Keratinocyte (primary cell): Measurements from ENCODE around the gene E2F6. TPM values are rescaled to one million over a fixed set of nuclear protein-coding genes. Genes with fewer than 3 reads are reported as not detected.

Experiments
- DNase-seq: peaks from one replicate; pipeline ENCODE4 v3.0.0-alpha.2; 2011; ENCODE audit warnings: low read depth, missing footprints, low spot score
- FAIRE-seq: peaks from 2 replicates; lab custom pipeline; 2011; peaks lifted over from hg19 to GRCh38; lab: Jason Lieb, UNC
- H2AFZ ChIP-seq: 2 replicates; pipeline ENCODE4 v1.6.0; 2012; ENCODE audit warnings: low read length, control low read depth, inconsistent platforms; ENCODE audit not compliant: control insufficient read depth
- H3K27ac ChIP-seq: 2 replicates; pipeline ENCODE4 v1.5.1; 2011; ENCODE audit warnings: low read length; ENCODE audit not compliant: control insufficient read depth, insufficient read depth
- H3K27me3 ChIP-seq: 3 replicates; pipeline ENCODE4 v1.6.0; 2011; ENCODE audit warnings: low read length; ENCODE audit not compliant: control insufficient read depth, insufficient read depth; ENCODE audit errors: extremely low read depth
- H3K36me3 ChIP-seq, 2 experiments: 2 replicates in 1 of 2; 3 replicates in 1 of 2; pipeline ENCODE4 v1.5.1; 2011; ENCODE audit warnings: low read length in 2 of 2, mild to moderate bottlenecking in 1 of 2; ENCODE audit not compliant: control insufficient read depth in 2 of 2, insufficient read depth in 2 of 2; ENCODE audit errors: extremely low read depth in 1 of 2
- H3K4me1 ChIP-seq: 3 replicates; pipeline ENCODE4 v1.5.1; 2011; ENCODE audit warnings: low read length; ENCODE audit not compliant: control insufficient read depth, insufficient read depth; ENCODE audit errors: extremely low read depth
- H3K4me2 ChIP-seq: 3 replicates; pipeline ENCODE4 v1.6.0; 2011; ENCODE audit warnings: low read depth, low read length; ENCODE audit not compliant: control insufficient read depth, insufficient read depth; ENCODE audit errors: extremely low read depth
- H3K4me3 ChIP-seq, 3 experiments: fragments of 200-600 bp in 1 of 3; sonication (generic) in 1 of 3; 2 replicates in 2 of 3; 3 replicates in 1 of 3; pipeline ENCODE4 v1.5.1; 2011 to 2016; ENCODE audit warnings: low read length in 3 of 3, mild to moderate bottlenecking in 3 of 3, control low read depth in 2 of 3, inconsistent platforms in 1 of 3, low read depth in 1 of 3, mixed read lengths in 1 of 3, mixed run types in 1 of 3, moderate library complexity in 1 of 3; ENCODE audit not compliant: control insufficient read depth in 2 of 3, insufficient read depth in 2 of 3; ENCODE audit errors: extremely low read depth in 1 of 3
- H3K79me2 ChIP-seq: 2 replicates; pipeline ENCODE4 v1.6.0; 2012; ENCODE audit warnings: low read length; ENCODE audit not compliant: control insufficient read depth, insufficient read depth
- H3K9ac ChIP-seq: 3 replicates; pipeline ENCODE4 v1.6.0; 2011; ENCODE audit warnings: low read length; ENCODE audit not compliant: control insufficient read depth, insufficient read depth; ENCODE audit errors: extremely low read depth
- H3K9me1 ChIP-seq: 3 replicates; pipeline ENCODE4 v1.6.0; 2011; ENCODE audit warnings: low read length; ENCODE audit not compliant: control insufficient read depth, insufficient read depth; ENCODE audit errors: extremely low read depth
- H3K9me3 ChIP-seq: 2 replicates; pipeline ENCODE4 v1.5.1; 2012; ENCODE audit warnings: low read depth, low read length; ENCODE audit not compliant: control insufficient read depth
- H4K20me1 ChIP-seq: 3 replicates; pipeline ENCODE4 v1.6.0; 2011; ENCODE audit warnings: low read length; ENCODE audit not compliant: control insufficient read depth, insufficient read depth; ENCODE audit errors: extremely low read depth
- EZH2 ChIP-seq: IDR thresholded peaks from one replicate; pipeline ENCODE4 v1.6.1; 2012; ENCODE audit warnings: inconsistent platforms, mild to moderate bottlenecking, low read length, moderate library complexity
- dilution Hi-C: fragments of 300-500 bp; cut with MboI; formaldehyde crosslinking; loops from one replicate; pipeline ENCODE4 v1.7.0; 2020; ENCODE audit warnings: low sequenced_read_pairs; ENCODE audit not compliant: extremely low pct_ligation_motif_present
- polyA plus RNA-seq, 5 experiments: library from polyadenylated mRNA; depleted of rRNA in 3 of 5; stranded (reverse) in 3 of 5; stranded (forward) in 1 of 5; unstranded in 1 of 5; fragments of >200 nt; gene quantifications; 1 replicate in 1 of 5; 2 replicates in 3 of 5; 3 replicates in 1 of 5; pipeline versions ENCODE4 v1.2.1 to v1.2.3, GENCODE V29; 2011 to 2012; ENCODE audit warnings: missing spikeins in 2 of 5, low read depth in 1 of 5, low replicate concordance in 1 of 5
- TF ChIP-seq, protein P1 (sequence below), 3 experiments: IDR thresholded peaks in 1 of 3; conservative IDR thresholded peaks in 1 of 3; optimal IDR thresholded peaks in 1 of 3; 2 replicates in 2 of 3; 3 replicates in 1 of 3; pipeline versions ENCODE3 to v1.5.1; 2011; ENCODE audit warnings: low read length in 3 of 3, mild to moderate bottlenecking in 3 of 3, moderate library complexity in 2 of 3, control low read depth in 1 of 3, inconsistent platforms in 1 of 3; ENCODE audit not compliant: insufficient read depth in 2 of 3; ENCODE audit errors: extremely low read depth in 1 of 3

The E2F6 gene
- polyA plus RNA-seq, 1 donor (not counting 4 experiments of a cell fraction or from before 2014, with no cell fraction given): 13.8 TPM

DNA sequence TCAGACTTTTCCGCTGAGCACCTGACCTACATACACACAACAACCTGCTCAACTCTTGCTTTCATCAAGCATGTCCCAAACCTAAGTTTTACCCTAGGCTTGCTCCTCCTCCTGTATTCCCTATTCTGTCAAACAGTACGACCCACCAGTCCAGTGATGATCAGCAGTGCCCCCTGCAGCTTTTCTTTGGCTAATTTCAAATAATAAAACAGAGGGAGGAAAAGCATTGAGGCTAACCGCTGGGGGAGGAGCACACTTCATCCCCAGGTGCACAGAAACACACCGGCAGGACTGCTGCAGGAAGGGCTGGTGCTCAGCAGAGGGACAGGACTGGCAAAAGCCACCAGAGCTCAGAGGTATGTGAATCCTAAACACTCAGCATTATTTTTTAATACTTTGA is 21.2 kb downstream of the E2F6 start:
- Histone ChIP-seq H3K79me2 (no peaks in the 10 kb centered on the region), H4K20me1 (no peaks in the 10 kb centered on the region), H3K27ac (no peak overlapping the region), H3K9me3 (no peaks in the 10 kb centered on the region), H3K4me1 (no peaks in the 10 kb centered on the region), H3K9ac (no peak overlapping the region), H3K9me1 (no peaks in the 10 kb centered on the region), H3K4me2 (no peak overlapping the region), H3K4me3 (no peak overlapping the region), H3K36me3 (peaks cover 7 to 26% of the 10 kb centered on the region in 2 experiments), H2AFZ (no peak overlapping the region), H3K27me3 (no peaks in the 10 kb centered on the region)
- DNase-seq (no peak), FAIRE-seq (no peak)
- TF ChIP-seq, protein P1, sequence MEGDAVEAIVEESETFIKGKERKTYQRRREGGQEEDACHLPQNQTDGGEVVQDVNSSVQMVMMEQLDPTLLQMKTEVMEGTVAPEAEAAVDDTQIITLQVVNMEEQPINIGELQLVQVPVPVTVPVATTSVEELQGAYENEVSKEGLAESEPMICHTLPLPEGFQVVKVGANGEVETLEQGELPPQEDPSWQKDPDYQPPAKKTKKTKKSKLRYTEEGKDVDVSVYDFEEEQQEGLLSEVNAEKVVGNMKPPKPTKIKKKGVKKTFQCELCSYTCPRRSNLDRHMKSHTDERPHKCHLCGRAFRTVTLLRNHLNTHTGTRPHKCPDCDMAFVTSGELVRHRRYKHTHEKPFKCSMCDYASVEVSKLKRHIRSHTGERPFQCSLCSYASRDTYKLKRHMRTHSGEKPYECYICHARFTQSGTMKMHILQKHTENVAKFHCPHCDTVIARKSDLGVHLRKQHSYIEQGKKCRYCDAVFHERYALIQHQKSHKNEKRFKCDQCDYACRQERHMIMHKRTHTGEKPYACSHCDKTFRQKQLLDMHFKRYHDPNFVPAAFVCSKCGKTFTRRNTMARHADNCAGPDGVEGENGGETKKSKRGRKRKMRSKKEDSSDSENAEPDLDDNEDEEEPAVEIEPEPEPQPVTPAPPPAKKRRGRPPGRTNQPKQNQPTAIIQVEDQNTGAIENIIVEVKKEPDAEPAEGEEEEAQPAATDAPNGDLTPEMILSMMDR (optimal IDR thresholded peaks at IDR 0.05 in 1 of 3, IDR thresholded peaks at IDR 0.05 in 1 of 3, conservative IDR thresholded peaks at IDR 0.05 in 1 of 3; ENCODE audit: extremely low read depth in 1 of 3, insufficient read depth in 2 of 3, low read length in 3 of 3): no peak
- no peak for TF ChIP-seq EZH2
- dilution Hi-C loops: no loop called here

DNA sequence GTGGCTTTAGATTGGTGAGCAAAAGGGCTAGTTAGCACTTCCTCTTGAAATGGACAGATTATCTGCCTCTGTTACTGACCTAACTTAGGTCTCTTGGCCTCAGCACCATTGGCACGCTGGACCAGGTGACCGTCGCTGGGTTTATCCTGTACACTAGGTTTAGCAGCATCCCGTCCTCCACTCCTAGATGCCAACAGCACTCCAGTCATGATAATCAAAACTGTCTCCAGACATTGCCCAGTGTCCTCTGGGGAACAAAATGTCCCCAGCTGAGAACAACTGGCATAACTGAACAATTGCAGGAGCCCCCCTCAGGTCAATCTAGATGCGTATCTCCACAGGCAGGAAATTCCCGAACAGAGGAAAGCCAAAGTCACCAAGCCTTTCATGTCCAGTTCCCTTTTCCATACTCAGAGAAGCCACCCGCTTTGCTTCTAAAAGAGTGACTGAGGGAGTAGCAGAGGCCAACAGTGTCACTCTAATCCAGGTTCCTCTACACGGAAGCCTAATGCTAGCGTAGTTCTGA is 27.3 kb downstream of the E2F6 start:
- Histone ChIP-seq H3K9me1 (no peaks in the 10 kb centered on the region), H2AFZ (no peak overlapping the region), H3K27ac (no peak overlapping the region), H3K4me2 (no peak overlapping the region), H3K9ac (no peak overlapping the region), H3K79me2 (no peaks in the 10 kb centered on the region), H3K9me3 (no peaks in the 10 kb centered on the region), H3K4me1 (peaks cover 4% of the 10 kb centered on the region), H3K4me3 (no peak overlapping the region), H3K36me3 (no peaks in the 10 kb centered on the region), H4K20me1 (no peaks in the 10 kb centered on the region), H3K27me3 (no peaks in the 10 kb centered on the region)
- TF ChIP-seq, protein P1 (optimal IDR thresholded peaks at IDR 0.05 in 1 of 3, IDR thresholded peaks at IDR 0.05 in 1 of 3, conservative IDR thresholded peaks at IDR 0.05 in 1 of 3; ENCODE audit: extremely low read depth in 1 of 3, insufficient read depth in 2 of 3, low read length in 3 of 3): no peak
- TF ChIP-seq EZH2: no peak
- no peak for FAIRE-seq
- no peak for DNase-seq
- dilution Hi-C loops: no loop called here
